ENCODE results near the gene SMIM1. TPM values are rescaled to one million over a fixed set of nuclear protein-coding genes. Genes with fewer than 3 reads are reported as not detected.
A peak's percentile ranks its signal among the peaks of the same experiment; 100 is the strongest.

SMIM1 gene
- total RNA-seq, 6 experiments from 2014 or later = 2.6 to 8.7 (median 4.6) TPM

GRCh38 chr1:3743826-3744225, 28.7 kb upstream of the SMIM1 start:
- H3K27me3 ChIP-seq = no peaks in the 10 kb centered on the region
- TF ChIP-seq POLR2A (IDR thresholded peaks at IDR 0.05) (no peak), CTCF (IDR thresholded peaks at IDR 0.05) (no peak)
- H3K36me3 ChIP-seq = peaks cover 0 to 11% (median 3%) of the 10 kb centered on the region in 4 donors
- H3K27ac ChIP-seq = no peak overlapping the region
- DNase-seq = no peak
- 92% methylated on average over 9 of the region's 12 CpGs for WGBS (ENCODE audit: insufficient coverage, low coverage, low lambda C conversion rate, missing lambda C conversion rate)
- no peaks in the 10 kb centered on the region for H3K9me3 ChIP-seq
- ATAC-seq = no peak
- intact Hi-C loops (cut with DNase I) = no loop called here
- H3K4me3 ChIP-seq = no peak overlapping the region
- H3K4me1 ChIP-seq = peaks cover 0 to 24% (median 0%) of the 10 kb centered on the region in 4 donors

- Histone ChIP-seq H3K9me3 (no peaks in the 10 kb centered on the region), H3K27me3 (no peaks in the 10 kb centered on the region), H3K36me3 (peaks cover 0 to 11% (median 3%) of the 10 kb centered on the region in 4 donors), H3K4me1 (peaks cover 0 to 24% (median 0%) of the 10 kb centered on the region in 4 donors), H3K4me3 (no peak overlapping the region), H3K27ac (no peak overlapping the region)
- intact Hi-C loops (cut with DNase I) = no loop called here
- TF ChIP-seq CTCF (IDR thresholded peaks at IDR 0.05) (no peak), POLR2A (IDR thresholded peaks at IDR 0.05) (no peak)
- 89% methylated on average over 3 of the region's 10 CpGs for WGBS (ENCODE audit: insufficient coverage, low coverage, low lambda C conversion rate, missing lambda C conversion rate)
- DNase-seq (no peak), ATAC-seq (no peak)
These were observed 27.9 kb upstream of the SMIM1 start for GRCh38 chr1:3744646-3745045.

GRCh38 chr1:3745071-3745470, 27.5 kb upstream of the SMIM1 start:
- WGBS (ENCODE audit: insufficient coverage, low coverage, low lambda C conversion rate, missing lambda C conversion rate) = 93% methylated on average over 5 of the region's 12 CpGs
- no peak for TF ChIP-seq POLR2A (IDR thresholded peaks at IDR 0.05)
- TF ChIP-seq CTCF (IDR thresholded peaks at IDR 0.05) = no peak
- ATAC-seq (no peak), DNase-seq (no peak)
- H3K9me3 ChIP-seq = no peaks in the 10 kb centered on the region
- no peaks in the 10 kb centered on the region for H3K27me3 ChIP-seq
- peaks cover 0 to 24% (median 0%) of the 10 kb centered on the region in 4 donors for H3K4me1 ChIP-seq
- intact Hi-C loops (cut with DNase I) = no loop called here
- no peak overlapping the region for H3K4me3 ChIP-seq
- H3K27ac ChIP-seq = no peak overlapping the region
- peaks cover 0 to 11% (median 3%) of the 10 kb centered on the region in 4 donors for H3K36me3 ChIP-seq

GRCh38 chr1:3745590-3746381, 26.8 kb upstream of the SMIM1 start:
- Histone ChIP-seq H3K4me3 (peak overlapping the region in 2 of 3 donors; percentile 82 to 90), H3K9me3 (no peaks in the 10 kb centered on the region), H3K27me3 (no peaks in the 10 kb centered on the region), H3K27ac (no peak overlapping the region), H3K4me1 (peaks cover 0 to 18% (median 0%) of the 10 kb centered on the region in 4 donors), H3K36me3 (peaks cover 0 to 11% (median 3%) of the 10 kb centered on the region in 4 donors)
- intact Hi-C loops (cut with DNase I) = no loop called here
- WGBS (ENCODE audit: insufficient coverage, low coverage, low lambda C conversion rate, missing lambda C conversion rate) = 100% methylated on average over 1 of the region's 25 CpGs
- TF ChIP-seq CTCF (IDR thresholded peaks at IDR 0.05) = no peak
- TF ChIP-seq POLR2A (IDR thresholded peaks at IDR 0.05) = no peak
- peak in 1 of 3 donors; percentile 20 for DNase-seq
- no peak for ATAC-seq

Measured in right lobe of liver (tissue), 6 donors.